Globus pallidus (tissue), 1 donor: Measurements from ENCODE around the gene PTMA.
"Not testable (repeated sequence)": the region's sequence is repeated elsewhere in the genome, so short reads cannot be mapped to it uniquely, and the experiment has no call there.

Experiments
- DNase-seq: peaks from one replicate; pipeline ENCODE4 v3.0.0-alpha.2; 2015; ENCODE audit warnings: low spot score

PTMA gene

GRCh38 chr2:231707927-231708772 lies at the start of gene PTMA:
Gene PTMA (plus strand): TSS chr2:231708525. CDS start chr2:231708707, 182 bp downstream.
- DNase-seq: peak; percentile 100

GRCh38 chr2:231660073-231660472 lies 48.3 kb upstream of the PTMA start:
- DNase-seq: not testable (repeated sequence)

GRCh38 chr2:231660860-231661259 lies 47.5 kb upstream of the PTMA start:
- no peak for DNase-seq

GRCh38 chr2:231661422-231662027 lies 46.8 kb upstream of the PTMA start:
- no peak for DNase-seq

- peak; percentile 94 for DNase-seq
Observed at GRCh38 chr2:231662028-231662810, 46.1 kb upstream of the PTMA start.

- DNase-seq: no peak
Observed at GRCh38 chr2:231662811-231663457, 45.4 kb upstream of the PTMA start.

- no peak for DNase-seq
Observed at GRCh38 chr2:231663458-231664212, 44.7 kb upstream of the PTMA start.

GRCh38 chr2:231664727-231665126 lies 43.6 kb upstream of the PTMA start:
- no peak for DNase-seq

GRCh38 chr2:231665245-231666170 lies 42.8 kb upstream of the PTMA start:
- no peak for DNase-seq

GRCh38 chr2:231666171-231667095 lies 41.9 kb upstream of the PTMA start:
- peak; percentile 97 for DNase-seq

GRCh38 chr2:231667096-231667427 lies 41.3 kb upstream of the PTMA start:
- no peak for DNase-seq

- no peak for DNase-seq
Observed at GRCh38 chr2:231667496-231667895, 40.8 kb upstream of the PTMA start.

GRCh38 chr2:231668981-231669380 lies 39.3 kb upstream of the PTMA start:
- DNase-seq: no peak

- no peak for DNase-seq
Observed at GRCh38 chr2:231671270-231672050, 36.9 kb upstream of the PTMA start.

- DNase-seq: no peak
Observed at GRCh38 chr2:231672617-231673347, 35.5 kb upstream of the PTMA start.

GRCh38 chr2:231673348-231673770 lies 35.0 kb upstream of the PTMA start:
- DNase-seq: no peak

GRCh38 chr2:231674587-231675338 lies 33.6 kb upstream of the PTMA start:
- peak; percentile 76 for DNase-seq
